GM21381 (cell line): ENCODE measurements around the gene ANKRD40.

Source experiments
- ATAC-seq: cut with Tn5 transposase; IDR thresholded peaks from one replicate; pipeline ENCODE4 v1.9.1; 2021; ENCODE audit warnings: mild to moderate bottlenecking, moderate library complexity; ENCODE audit not compliant: unreplicated experiment

The ANKRD40 gene

GRCh38 chr17:50672831-50673551, 34.7 kb downstream of the ANKRD40 start:
- no peak for ATAC-seq

DNA sequence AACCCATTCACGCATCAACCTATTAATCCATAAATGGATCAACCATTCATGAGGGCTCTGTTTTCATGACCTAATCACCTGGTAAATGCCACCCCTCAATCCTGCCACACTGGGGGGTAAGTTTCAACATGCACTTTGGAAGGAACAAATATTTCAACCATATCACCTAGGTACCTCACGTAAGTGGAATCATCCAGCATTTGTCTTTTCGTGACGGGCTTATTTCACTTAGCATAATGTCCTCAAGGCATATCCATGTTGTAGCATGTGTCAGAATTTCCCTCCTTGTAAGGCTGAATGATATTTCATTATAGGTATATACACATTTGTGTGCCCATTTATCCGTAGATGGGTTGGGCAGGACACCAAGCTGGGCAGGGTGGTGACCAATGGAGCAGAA, 35.6 kb downstream of the ANKRD40 start:
- no peak for ATAC-seq

GRCh38 chr17:50668838-50669581, 38.7 kb downstream of the ANKRD40 start:
- no peak for ATAC-seq

GRCh38 chr17:50668025-50668837, 39.5 kb downstream of the ANKRD40 start:
- no peak for ATAC-seq

DNA sequence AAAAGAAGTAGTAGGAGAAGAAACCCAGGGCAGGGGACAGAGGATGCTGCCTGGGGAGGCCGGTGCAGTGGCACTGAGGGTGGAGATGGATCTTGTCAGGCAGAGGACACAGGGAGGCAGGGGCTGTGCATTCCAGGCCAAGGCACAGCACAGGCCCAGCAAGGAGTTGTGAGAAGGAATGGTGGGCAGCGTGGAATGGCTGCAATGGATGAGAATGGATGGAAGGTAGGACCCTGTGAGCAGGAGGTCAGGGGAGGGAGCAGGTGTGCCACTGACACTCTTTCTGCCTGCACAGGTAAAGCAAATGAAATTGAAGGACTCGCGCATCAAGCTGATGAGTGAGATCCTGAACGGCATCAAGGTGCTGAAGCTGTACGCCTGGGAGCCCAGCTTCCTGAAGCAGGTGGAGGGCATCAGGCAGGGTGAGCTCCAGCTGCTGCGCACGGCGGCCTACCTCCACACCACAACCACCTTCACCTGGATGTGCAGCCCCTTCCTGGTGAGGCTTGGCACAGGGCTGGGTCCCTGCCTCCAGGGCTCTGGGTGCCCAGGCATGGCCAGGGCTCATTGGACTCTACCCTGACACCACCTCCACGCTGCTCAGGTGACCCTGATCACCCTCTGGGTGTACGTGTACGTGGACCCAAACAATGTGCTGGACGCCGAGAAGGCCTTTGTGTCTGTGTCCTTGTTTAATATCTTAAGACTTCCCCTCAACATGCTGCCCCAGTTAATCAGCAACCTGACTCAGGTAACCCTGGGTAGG, 40.3 kb downstream of the ANKRD40 start:
- no peak for ATAC-seq

DNA sequence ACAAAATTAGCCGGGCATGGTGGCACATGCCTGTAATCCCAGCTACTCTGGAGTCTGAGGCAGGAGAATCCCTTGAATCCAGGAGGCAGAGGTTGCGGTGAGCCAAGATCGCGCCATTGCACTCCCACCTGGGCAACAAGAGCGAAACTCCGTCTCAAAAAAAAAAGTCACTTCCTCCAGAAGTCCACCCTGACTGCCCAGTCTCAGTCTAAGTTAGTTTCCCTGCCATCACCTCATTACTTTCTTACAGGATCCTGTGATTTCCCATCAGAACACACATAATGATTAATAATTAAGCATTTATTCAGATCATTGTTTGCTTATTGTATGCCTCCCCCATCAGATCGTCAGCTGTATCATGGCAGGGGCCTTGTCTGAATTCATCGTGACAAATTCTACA, 41.4 kb downstream of the ANKRD40 start:
- ATAC-seq = no peak

GRCh38 chr17:50665838-50666237, 41.9 kb downstream of the ANKRD40 start:
- no peak for ATAC-seq

DNA sequence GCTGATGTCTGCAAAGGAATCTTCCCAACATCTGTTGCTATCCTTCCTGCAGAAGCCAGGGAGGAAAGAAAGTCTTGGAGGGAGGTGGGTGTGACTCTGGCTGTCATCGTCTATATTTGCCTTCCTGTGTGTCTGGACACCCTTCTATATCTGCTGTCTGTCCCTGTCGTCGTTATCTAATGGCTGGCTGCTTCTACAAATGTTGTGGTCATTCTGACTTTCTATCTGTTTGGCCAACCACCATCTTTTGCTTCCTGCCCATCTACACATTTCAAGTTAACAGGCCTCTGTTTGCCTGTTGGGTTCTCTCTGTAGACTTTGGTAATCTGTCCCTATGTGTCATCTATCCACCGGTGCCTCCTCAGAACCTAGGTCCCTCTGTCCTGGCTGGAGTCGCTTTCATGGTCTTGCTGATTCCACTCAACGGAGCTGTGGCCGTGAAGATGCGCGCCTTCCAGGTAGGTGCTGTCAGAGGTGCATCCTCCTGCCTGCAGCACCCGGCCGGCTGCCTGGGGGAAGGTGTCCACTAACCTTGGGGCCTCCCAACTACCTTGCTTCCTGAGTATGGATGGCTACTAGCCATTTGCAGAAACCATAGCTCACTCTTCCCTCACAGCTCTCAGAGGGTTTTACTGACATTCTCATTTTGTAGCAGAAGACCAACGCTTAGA, 42.8 kb downstream of the ANKRD40 start:
- ATAC-seq = no peak

- ATAC-seq = no peak
These were observed 43.8 kb downstream of the ANKRD40 start for GRCh38 chr17:50663812-50664374.

DNA sequence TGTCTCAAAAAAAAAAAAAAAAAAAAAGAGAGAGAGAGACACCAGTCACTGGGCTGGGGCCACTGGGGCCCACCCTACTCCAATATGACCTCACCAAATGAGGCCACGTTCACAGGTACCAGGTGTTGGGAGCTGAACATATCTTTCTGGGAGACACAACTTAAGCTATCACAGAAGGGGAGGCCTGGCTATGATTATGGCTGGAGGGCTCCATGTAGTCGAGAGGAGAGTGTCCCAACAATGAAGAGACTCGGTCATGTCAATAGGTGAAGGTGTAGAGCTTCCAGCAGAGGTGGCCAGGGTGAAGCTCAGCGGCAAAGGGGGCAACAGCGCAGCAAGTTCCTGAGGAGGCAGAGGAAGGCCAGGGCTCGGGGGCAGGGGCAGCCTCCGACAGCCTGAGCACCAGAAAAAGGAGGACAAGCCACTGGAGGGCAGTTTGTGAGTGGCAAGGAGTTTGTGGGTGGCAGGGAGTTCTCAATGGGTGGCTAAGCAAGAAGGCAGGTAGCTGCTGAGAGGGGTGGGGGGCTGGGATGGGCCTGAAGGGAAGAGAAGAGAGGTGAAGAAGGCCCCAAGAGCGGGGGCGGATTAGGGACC, 45.0 kb downstream of the ANKRD40 start:
- ATAC-seq = no peak

GRCh38 chr17:50661795-50662391, 45.8 kb downstream of the ANKRD40 start:
- no peak for ATAC-seq

- ATAC-seq = no peak
These were observed 46.4 kb downstream of the ANKRD40 start for GRCh38 chr17:50661348-50661747.

DNA sequence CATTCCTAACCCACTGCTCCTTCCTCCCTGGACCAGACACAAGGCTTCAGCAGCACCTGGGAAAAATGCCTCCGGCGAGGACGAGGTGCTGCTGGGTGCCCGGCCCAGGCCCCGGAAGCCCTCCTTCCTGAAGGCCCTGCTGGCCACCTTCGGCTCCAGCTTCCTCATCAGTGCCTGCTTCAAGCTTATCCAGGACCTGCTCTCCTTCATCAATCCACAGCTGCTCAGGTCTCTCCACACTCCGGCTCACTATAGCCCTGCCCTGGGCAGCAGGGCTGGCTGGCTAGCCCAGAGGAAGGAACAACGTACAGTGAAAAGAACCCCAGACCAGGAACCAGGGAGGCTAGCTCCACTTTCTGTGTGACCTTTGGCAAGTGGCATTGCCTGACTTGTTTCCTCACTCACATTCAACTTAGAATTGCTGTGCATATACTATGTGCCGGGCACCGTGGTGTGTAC, 46.8 kb downstream of the ANKRD40 start:
- no peak for ATAC-seq

DNA sequence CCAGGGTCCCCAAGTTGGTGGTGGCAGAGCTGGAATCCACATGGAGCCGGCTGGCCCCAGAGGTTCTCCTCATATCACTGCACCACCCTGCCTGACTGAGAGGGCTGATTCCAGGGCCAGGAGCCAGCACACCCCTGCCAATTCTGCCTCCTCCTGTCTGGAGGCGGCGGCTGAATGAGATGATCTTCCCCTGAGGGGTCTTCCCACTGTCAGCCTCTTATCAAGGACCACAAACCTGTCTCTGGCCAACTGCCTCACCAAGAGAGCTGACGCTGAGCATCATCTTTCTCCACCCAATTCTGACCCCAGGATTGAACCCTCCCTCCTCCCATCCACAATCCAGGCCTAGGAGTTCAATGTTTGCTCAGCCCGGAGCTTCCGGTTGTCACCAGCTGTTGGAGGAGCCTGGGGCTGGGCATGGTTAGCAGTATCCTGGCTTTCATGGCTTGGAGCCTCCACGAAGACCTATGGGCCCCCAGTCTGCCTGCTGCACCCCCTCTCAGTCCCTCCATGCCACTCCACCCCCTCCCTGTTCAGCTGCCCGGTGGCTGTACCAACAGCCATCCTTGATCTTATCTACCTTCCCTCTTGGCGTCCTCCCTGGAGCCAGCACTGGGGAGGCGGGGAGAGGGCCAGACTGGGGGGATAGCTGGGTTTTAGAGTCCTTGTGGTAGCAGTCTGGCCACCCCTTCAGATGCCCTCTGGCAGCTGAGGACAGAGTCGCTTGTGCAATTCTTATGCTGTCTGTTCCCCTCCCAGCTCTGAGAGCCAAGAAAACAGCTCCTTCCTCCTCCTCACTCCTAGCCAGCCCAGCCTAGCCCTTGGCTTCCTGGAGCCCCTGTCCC, 47.5 kb downstream of the ANKRD40 start:
- no peak for ATAC-seq

- no peak for ATAC-seq
These were observed 48.5 kb downstream of the ANKRD40 start for GRCh38 chr17:50659179-50659578.

- ATAC-seq = no peak
These were observed 49.1 kb downstream of the ANKRD40 start for GRCh38 chr17:50658616-50659015.

GRCh38 chr17:50657627-50658026, 50.1 kb downstream of the ANKRD40 start:
- ATAC-seq = no peak

DNA sequence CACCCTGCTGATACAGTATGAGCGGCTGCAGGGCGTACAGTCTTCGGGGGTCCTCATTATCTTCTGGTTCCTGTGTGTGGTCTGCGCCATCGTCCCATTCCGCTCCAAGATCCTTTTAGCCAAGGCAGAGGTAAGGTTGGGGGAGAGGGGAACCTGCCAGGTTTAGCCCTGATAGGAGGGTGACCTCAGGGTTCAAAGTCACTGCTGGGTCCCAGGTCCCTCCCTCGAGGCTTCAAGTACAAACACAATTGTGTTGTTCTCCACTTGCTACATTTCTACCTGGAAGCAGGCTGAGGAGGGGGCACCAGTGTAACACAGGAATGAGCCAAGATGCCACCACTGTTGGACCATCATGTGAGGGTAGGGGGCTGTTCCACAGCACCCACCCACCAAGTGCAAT, 50.7 kb downstream of the ANKRD40 start:
- ATAC-seq = no peak
